ENCODE data around the gene IL11RA. TPM values are rescaled to one million over a fixed set of nuclear protein-coding genes. Genes with fewer than 3 reads are reported as not detected.
A peak's percentile ranks its signal among the peaks of the same experiment; 100 is the strongest.

IL11RA gene
- polyA plus RNA-seq, 1 experiment, result 14.6 TPM

GRCh38 chr9:34652602-34653000 is 616 bp downstream of the IL11RA start:
- DNase-seq (ENCODE audit: low read depth, low spot score), result no peak
- POLR2A ChIA-PET, result interaction anchor here (2.0 kb wide), 1 partner anchor 12 kb away, joined by 6 read pairs; no protein-coding TSS in a partner anchor
- no peak overlapping the region for H3K27ac ChIP-seq (ENCODE audit: low read depth, low read length)

GRCh38 chr9:34653151-34654072 is 1.4 kb downstream of the IL11RA start:
- DNase-seq (ENCODE audit: low read depth, low spot score), result no peak
- TF ChIP-seq CTCF (IDR thresholded peaks at IDR 0.05; ENCODE audit: low read depth, low read length), result no peak
- Histone ChIP-seq H3K4me3 (ENCODE audit: low read depth, low read length) (peak overlapping the region; percentile 26; the same call in 1 of the 2 replicates), H3K27me3 (ENCODE audit: control insufficient read depth, insufficient read depth, low read length) (no peaks in the 10 kb centered on the region), H3K27ac (ENCODE audit: low read depth, low read length) (peak overlapping the region; percentile 11), H3K9me3 (ENCODE audit: control insufficient read depth, insufficient read depth, low read length) (no peaks in the 10 kb centered on the region)
- ChIA-PET CTCF (no interaction called here), POLR2A (interaction anchor here (1.9 kb wide), 1 partner anchor 12 kb away, joined by 7 read pairs; no protein-coding TSS in a partner anchor)

More at GRCh38 chr9:34652602-34653000, 616 bp downstream of the IL11RA start:
- Histone ChIP-seq H3K4me3 (ENCODE audit: low read depth, low read length) (peak overlapping the region; percentile 64), H3K27me3 (ENCODE audit: control insufficient read depth, insufficient read depth, low read length) (no peaks in the 10 kb centered on the region), H3K9me3 (ENCODE audit: control insufficient read depth, insufficient read depth, low read length) (no peaks in the 10 kb centered on the region)
- CTCF ChIA-PET, result interaction anchor here (2.5 kb wide), 1 partner anchor 18 kb away, joined by 5 read pairs; no protein-coding TSS in a partner anchor
- TF ChIP-seq CTCF (IDR thresholded peaks at IDR 0.05; ENCODE audit: low read depth, low read length), result no peak

GRCh38 chr9:34654323-34655051 is 2.5 kb downstream of the IL11RA start:
- Histone ChIP-seq H3K27me3 (ENCODE audit: control insufficient read depth, insufficient read depth, low read length) (no peaks in the 10 kb centered on the region), H3K9me3 (ENCODE audit: control insufficient read depth, insufficient read depth, low read length) (no peaks in the 10 kb centered on the region), H3K4me3 (ENCODE audit: low read depth, low read length) (no peak overlapping the region), H3K27ac (ENCODE audit: low read depth, low read length) (no peak overlapping the region)
- no peak for DNase-seq (ENCODE audit: low read depth, low spot score)
- TF ChIP-seq CTCF (IDR thresholded peaks at IDR 0.05; ENCODE audit: low read depth, low read length), result no peak
- POLR2A ChIA-PET, result interaction anchor here (1.9 kb wide), 1 partner anchor 11 kb away, joined by 7 read pairs; no protein-coding TSS in a partner anchor
- CTCF ChIA-PET, result interaction anchor here (0.7 to 2.3 kb wide), 2 partner anchors 10 to 51 kb away, joined by 3 to 7 read pairs; no protein-coding TSS in a partner anchor

GRCh38 chr9:34655394-34655793 is 3.4 kb downstream of the IL11RA start:
- no peaks in the 10 kb centered on the region for H3K9me3 ChIP-seq (ENCODE audit: control insufficient read depth, insufficient read depth, low read length)
- POLR2A ChIA-PET, result interaction anchor here (1.8 kb wide), 1 partner anchor 10 kb away, joined by 5 read pairs; no protein-coding TSS in a partner anchor
- H3K27ac ChIP-seq (ENCODE audit: low read depth, low read length), result no peak overlapping the region
- H3K27me3 ChIP-seq (ENCODE audit: control insufficient read depth, insufficient read depth, low read length), result no peaks in the 10 kb centered on the region
- TF ChIP-seq CTCF (IDR thresholded peaks at IDR 0.05; ENCODE audit: low read depth, low read length), result no peak
- no peak overlapping the region for H3K4me3 ChIP-seq (ENCODE audit: low read depth, low read length)
- CTCF ChIA-PET, result interaction anchor here (0.7 to 2.3 kb wide), 2 partner anchors 9 to 10 kb away, joined by 3 to 7 read pairs; partner anchors contain the start of gene GALT
- no peak for DNase-seq (ENCODE audit: low read depth, low spot score)

Data from AG04450 (cell line).